KMS-11 (cell line): ENCODE measurements around the gene TEKT1.

ENCODE experiments used
- H2AFZ ChIP-seq: fragments of 200-600 bp; sonication (generic); 2 replicates; pipeline ENCODE4 v1.6.1; 2016; ENCODE audit warnings: antibody characterized with exemption, mixed run types, low read depth
- H3K27ac ChIP-seq: fragments of 200-600 bp; sonication (generic); 2 replicates; pipeline ENCODE4 v1.6.1; 2016; ENCODE audit warnings: mild to moderate bottlenecking, mixed run types
- H3K27me3 ChIP-seq: fragments of 200-600 bp; sonication (generic); 2 replicates; pipeline ENCODE4 v1.6.1; 2017; ENCODE audit warnings: mild to moderate bottlenecking, low read depth, mixed run types, moderate library complexity; ENCODE audit not compliant: insufficient read depth
- H3K36me3 ChIP-seq: fragments of 200-600 bp; sonication (generic); 2 replicates; pipeline ENCODE4 v1.6.1; 2017; ENCODE audit warnings: mild to moderate bottlenecking, mixed run types; ENCODE audit not compliant: insufficient read depth
- H3K4me1 ChIP-seq: fragments of 200-600 bp; sonication (generic); 2 replicates; pipeline ENCODE4 v1.6.1; 2016; ENCODE audit warnings: mild to moderate bottlenecking, low read depth, mixed run types; ENCODE audit not compliant: poor library complexity, severe bottlenecking
- H3K4me2 ChIP-seq: fragments of 200-600 bp; sonication (generic); 2 replicates; pipeline ENCODE4 v1.7.0; 2016; ENCODE audit warnings: mild to moderate bottlenecking, mixed run types
- H3K4me3 ChIP-seq: fragments of 200-600 bp; sonication (generic); IDR thresholded peaks from 2 replicates; pipeline ENCODE4 v1.6.1; 2017; ENCODE audit warnings: low read depth, low read length, mixed read lengths; ENCODE audit not compliant: insufficient read depth
- H3K79me2 ChIP-seq: fragments of 200-600 bp; sonication (generic); 2 replicates; pipeline ENCODE4 v1.6.1; 2016; ENCODE audit warnings: low read depth, mixed run types; ENCODE audit not compliant: insufficient read depth
- H3K9ac ChIP-seq: fragments of 200-600 bp; sonication (generic); 2 replicates; pipeline ENCODE4 v1.6.1; 2016; ENCODE audit warnings: mild to moderate bottlenecking, mixed run types
- H4K20me1 ChIP-seq: fragments of 200-600 bp; sonication (generic); 2 replicates; pipeline ENCODE4 v1.6.1; 2016; ENCODE audit warnings: mild to moderate bottlenecking, mixed run types; ENCODE audit not compliant: insufficient read depth
- TF ChIP-seq, protein P1 (sequence below): fragments of 200-600 bp; sonication (generic); conservative IDR thresholded peaks from 2 replicates; pipeline ENCODE4 v1.6.1; 2017; ENCODE audit warnings: low read depth, mild to moderate bottlenecking, antibody characterized with exemption, low read length, moderate library complexity, mixed read lengths

The TEKT1 gene

DNA sequence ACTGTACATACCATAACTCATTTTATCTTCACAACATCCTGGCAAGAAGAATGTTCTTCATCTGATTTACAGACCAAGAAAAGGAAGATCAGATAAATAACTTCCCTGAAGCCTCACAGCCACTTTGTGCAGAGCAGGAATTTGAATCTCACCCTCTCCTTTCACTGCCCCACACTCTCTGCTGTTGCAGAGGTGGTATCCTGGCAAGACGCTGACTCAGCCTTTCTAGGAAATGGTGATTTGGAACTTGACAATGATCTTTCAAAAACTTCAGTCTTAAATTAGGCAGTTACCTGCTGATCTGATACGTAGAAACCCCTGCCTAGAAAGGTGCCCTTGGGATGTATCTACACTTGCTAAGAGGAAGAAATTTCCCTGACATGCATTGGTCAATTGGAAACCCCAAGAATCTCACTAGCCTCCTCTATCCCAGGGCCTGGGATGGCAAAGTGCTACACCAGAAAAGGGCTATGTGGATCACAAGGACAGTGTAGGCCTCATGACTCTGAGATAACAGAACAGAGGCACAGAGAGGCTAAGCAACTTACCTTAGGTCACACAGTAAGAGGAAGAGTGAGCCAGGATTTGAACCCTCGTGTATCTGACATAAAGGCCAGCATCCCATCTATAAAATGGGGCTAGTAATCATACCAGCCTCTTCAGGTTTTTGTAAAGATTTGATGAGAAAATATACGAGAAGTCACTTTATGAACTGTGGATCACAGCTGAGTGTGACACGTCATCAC lies 37.6 kb downstream of the TEKT1 start:
- H2AFZ ChIP-seq, result no peak overlapping the region
- H3K4me3 ChIP-seq, result no peak overlapping the region
- no peak overlapping the region for H3K4me2 ChIP-seq
- H3K9ac ChIP-seq, result no peak overlapping the region
- no peaks in the 10 kb centered on the region for H3K79me2 ChIP-seq
- no peaks in the 10 kb centered on the region for H4K20me1 ChIP-seq
- TF ChIP-seq, protein P1, sequence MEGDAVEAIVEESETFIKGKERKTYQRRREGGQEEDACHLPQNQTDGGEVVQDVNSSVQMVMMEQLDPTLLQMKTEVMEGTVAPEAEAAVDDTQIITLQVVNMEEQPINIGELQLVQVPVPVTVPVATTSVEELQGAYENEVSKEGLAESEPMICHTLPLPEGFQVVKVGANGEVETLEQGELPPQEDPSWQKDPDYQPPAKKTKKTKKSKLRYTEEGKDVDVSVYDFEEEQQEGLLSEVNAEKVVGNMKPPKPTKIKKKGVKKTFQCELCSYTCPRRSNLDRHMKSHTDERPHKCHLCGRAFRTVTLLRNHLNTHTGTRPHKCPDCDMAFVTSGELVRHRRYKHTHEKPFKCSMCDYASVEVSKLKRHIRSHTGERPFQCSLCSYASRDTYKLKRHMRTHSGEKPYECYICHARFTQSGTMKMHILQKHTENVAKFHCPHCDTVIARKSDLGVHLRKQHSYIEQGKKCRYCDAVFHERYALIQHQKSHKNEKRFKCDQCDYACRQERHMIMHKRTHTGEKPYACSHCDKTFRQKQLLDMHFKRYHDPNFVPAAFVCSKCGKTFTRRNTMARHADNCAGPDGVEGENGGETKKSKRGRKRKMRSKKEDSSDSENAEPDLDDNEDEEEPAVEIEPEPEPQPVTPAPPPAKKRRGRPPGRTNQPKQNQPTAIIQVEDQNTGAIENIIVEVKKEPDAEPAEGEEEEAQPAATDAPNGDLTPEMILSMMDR, result no peak
- H3K27me3 ChIP-seq, result no peaks in the 10 kb centered on the region
- H3K27ac ChIP-seq, result no peak overlapping the region
- H3K36me3 ChIP-seq, result no peaks in the 10 kb centered on the region
- no peaks in the 10 kb centered on the region for H3K4me1 ChIP-seq

- H3K79me2 ChIP-seq, result no peaks in the 10 kb centered on the region
- no peaks in the 10 kb centered on the region for H3K4me1 ChIP-seq
- no peak overlapping the region for H3K9ac ChIP-seq
- H3K27me3 ChIP-seq, result no peaks in the 10 kb centered on the region
- no peaks in the 10 kb centered on the region for H4K20me1 ChIP-seq
- no peak overlapping the region for H3K4me2 ChIP-seq
- TF ChIP-seq, protein P1, result no peak
- no peaks in the 10 kb centered on the region for H3K36me3 ChIP-seq
- H2AFZ ChIP-seq, result no peak overlapping the region
- H3K4me3 ChIP-seq, result no peak overlapping the region
- no peak overlapping the region for H3K27ac ChIP-seq
Observed at GRCh38 chr17:6789146-6789545, 42.4 kb downstream of the TEKT1 start.

DNA sequence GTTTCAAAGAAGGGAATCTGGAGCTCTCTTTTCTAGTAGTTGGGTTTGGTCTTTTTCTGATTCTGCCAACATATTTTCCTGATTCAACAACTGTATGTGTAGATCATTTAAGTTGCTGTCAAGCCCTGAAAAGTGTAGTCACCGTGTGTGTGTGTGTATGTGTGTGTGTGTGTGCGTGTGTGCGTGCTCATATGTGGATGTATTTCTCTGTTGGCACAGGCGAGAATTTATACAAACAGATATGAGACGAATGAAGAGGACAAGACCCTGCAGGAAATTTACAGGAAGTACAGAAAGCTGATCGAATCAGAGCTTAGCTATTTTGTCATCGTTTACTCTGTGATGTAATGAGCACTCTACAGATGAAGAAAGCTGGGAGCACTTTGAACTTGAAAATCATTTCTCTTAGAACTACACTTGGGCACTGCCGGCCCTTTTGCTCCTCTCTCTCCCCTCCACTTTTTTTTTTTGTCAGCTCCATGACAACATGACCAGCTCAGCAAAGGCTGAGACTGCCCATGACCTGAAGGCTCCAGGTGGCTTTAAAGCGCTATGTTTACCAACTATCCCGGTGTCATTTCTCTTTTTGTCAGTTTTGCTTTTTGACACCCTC lies 44.3 kb downstream of the TEKT1 start:
- no peaks in the 10 kb centered on the region for H3K4me1 ChIP-seq
- no peak overlapping the region for H2AFZ ChIP-seq
- H3K4me3 ChIP-seq, result no peak overlapping the region
- no peak overlapping the region for H3K9ac ChIP-seq
- no peak overlapping the region for H3K4me2 ChIP-seq
- no peaks in the 10 kb centered on the region for H3K36me3 ChIP-seq
- TF ChIP-seq, protein P1, result no peak
- no peak overlapping the region for H3K27ac ChIP-seq
- H3K79me2 ChIP-seq, result no peaks in the 10 kb centered on the region
- H4K20me1 ChIP-seq, result no peaks in the 10 kb centered on the region
- H3K27me3 ChIP-seq, result no peaks in the 10 kb centered on the region

DNA sequence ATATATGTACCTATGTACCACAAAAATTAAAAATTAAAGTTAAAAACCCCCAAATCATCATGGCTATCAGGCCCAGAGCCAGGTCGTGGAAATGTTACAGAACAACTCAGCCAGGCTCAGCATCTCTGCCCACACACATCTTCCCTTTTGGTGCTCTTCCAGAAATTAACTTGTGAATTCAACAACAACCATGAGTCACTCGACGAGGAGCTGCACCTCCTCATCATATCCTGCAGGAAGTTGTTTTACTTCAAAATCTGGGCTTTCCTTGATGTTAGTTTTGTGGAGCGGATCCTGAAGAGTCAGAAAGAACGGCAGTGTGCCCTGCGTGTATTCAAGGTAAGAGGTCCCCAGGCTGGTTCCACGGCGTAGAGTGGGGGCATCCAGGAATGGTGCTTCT lies 44.9 kb downstream of the TEKT1 start:
- no peaks in the 10 kb centered on the region for H3K79me2 ChIP-seq
- H3K4me1 ChIP-seq, result no peaks in the 10 kb centered on the region
- no peak overlapping the region for H2AFZ ChIP-seq
- no peak overlapping the region for H3K27ac ChIP-seq
- TF ChIP-seq, protein P1, result no peak
- H3K27me3 ChIP-seq, result no peaks in the 10 kb centered on the region
- no peak overlapping the region for H3K9ac ChIP-seq
- no peak overlapping the region for H3K4me2 ChIP-seq
- H3K4me3 ChIP-seq, result no peak overlapping the region
- H3K36me3 ChIP-seq, result no peaks in the 10 kb centered on the region
- no peaks in the 10 kb centered on the region for H4K20me1 ChIP-seq
